Testis (tissue), 2 donors: Measurements from ENCODE around the gene SNX8.

Experiments used
- CTCF ChIP-seq, 3 experiments: fragments of 450-650 bp in 2 of 3; fragments of 200-600 bp in 1 of 3; sonication (generic) in 1 of 3; IDR thresholded peaks; one replicate each; pipeline ENCODE4 v1.5.1; 2016 to 2019; ENCODE audit warnings: antibody characterized with exemption in 3 of 3, mild to moderate bottlenecking in 2 of 3, moderate library complexity in 1 of 3
- POLR2A ChIP-seq: fragments of 450-650 bp; IDR thresholded peaks from one replicate; pipeline ENCODE4 v1.6.1; 2017; ENCODE audit warnings: antibody characterized with exemption, mild to moderate bottlenecking, moderate library complexity

GRCh38 chr7:2225830-2226229, 88.4 kb downstream of the SNX8 start:
- no peak for TF ChIP-seq CTCF (IDR thresholded peaks at IDR 0.05)
- no peak for TF ChIP-seq POLR2A
